A549 (cell line): ENCODE data around the gene CTU2. TPM values are rescaled to one million over a fixed set of nuclear protein-coding genes. Genes with fewer than 3 reads are reported as not detected.

Experiments used
- ATAC-seq, 2 experiments: fragments of 200-7000 bp in 1 of 2; fragments of >200 bp in 1 of 2; cut with Nextera tagmentation in 1 of 2; cut with Tn5 transposase in 1 of 2; 3 replicates each; pipeline versions ENCODE4 v1.8.0 to v1.9.1; 2018 to 2020; ENCODE audit warnings: mild to moderate bottlenecking in 1 of 2, moderate library complexity in 1 of 2
- CTCF ChIA-PET: fragments of 300-600 bp; sonication (Branson Sonifier 250); formaldehyde crosslinking; extraction: SDS; loops from one replicate; lab custom pipeline; 2021; ENCODE audit warnings: antibody characterized with exemption, inconsistent platforms; lab: Yijun Ruan, JAX
- POLR2A ChIA-PET: fragments of 350-600 bp; formaldehyde crosslinking; extraction: SDS; loops from one replicate; lab custom pipeline; 2021; ENCODE audit warnings: antibody characterized with exemption, inconsistent platforms; lab: Yijun Ruan, JAX
- DNase-seq, 2 experiments: peaks; one replicate each; pipeline versions ENCODE4 v3.0.0 to v3.0.0-alpha.2; 2011 to 2016; ENCODE audit warnings: low read depth in 1 of 2, low spot score in 1 of 2
- FAIRE-seq: peaks from 2 replicates; lab custom pipeline; 2011; peaks lifted over from hg19 to GRCh38; lab: Jason Lieb, UNC
- H3K27ac ChIP-seq, 2 experiments: fragments of >200 bp; sonication (Bioruptor Twin); formaldehyde crosslinking; 3 replicates each; pipeline ENCODE4 v1.5.1; 2016 to 2017
- H3K4me1 ChIP-seq: fragments of >200 bp; sonication (Bioruptor Twin); formaldehyde crosslinking; 3 replicates; pipeline ENCODE4 v1.6.1; 2016
- H3K4me2 ChIP-seq: fragments of >200 bp; sonication (Bioruptor Twin); formaldehyde crosslinking; 3 replicates; pipeline ENCODE4 v1.6.1; 2016
- H3K4me3 ChIP-seq: fragments of >200 bp; sonication (Bioruptor Twin); formaldehyde crosslinking; 3 replicates; pipeline ENCODE4 v1.5.1; 2016
- H3K9me3 ChIP-seq: fragments of >200 bp; sonication (Bioruptor Twin); formaldehyde crosslinking; 3 replicates; pipeline ENCODE4 v1.6.1; 2016
- CBX8 ChIP-seq: fragments of 200-600 bp; sonication (generic); IDR thresholded peaks from 2 replicates; pipeline ENCODE4 v1.6.1; 2016
- CEBPB ChIP-seq, 2 experiments: fragments of >200 bp in 1 of 2; sonication (Bioruptor Twin) in 1 of 2; formaldehyde crosslinking in 1 of 2; IDR thresholded peaks; 2 replicates each; pipeline ENCODE4 v1.6.1; 2012 to 2016
- CHD2 ChIP-seq: fragments of 150-350 bp; IDR thresholded peaks from 2 replicates; pipeline ENCODE4 v1.6.1; 2014; ENCODE audit warnings: low read length; ENCODE audit not compliant: partially characterized antibody
- EHMT2 ChIP-seq: fragments of 200-600 bp; sonication (generic); IDR thresholded peaks from 2 replicates; pipeline ENCODE4 v1.6.1; 2016; ENCODE audit warnings: antibody characterized with exemption, low read depth, mild to moderate bottlenecking, moderate library complexity
- ESRRA ChIP-seq: fragments of 150-350 bp; IDR thresholded peaks from 2 replicates; pipeline ENCODE4 v1.6.1; 2014; ENCODE audit warnings: mild to moderate bottlenecking, low read length, borderline replicate concordance
- FOSL2 ChIP-seq, 2 experiments: fragments of 450-650 bp in 1 of 2; fragments of >200 bp in 1 of 2; sonication (Bioruptor Twin) in 1 of 2; formaldehyde crosslinking; IDR thresholded peaks; 2 replicates each; pipeline versions ENCODE4 v1.5.0 to v1.6.1; 2016 to 2020; ENCODE audit warnings: mild to moderate bottlenecking in 1 of 2, moderate library complexity in 1 of 2
- HOXA7 ChIP-seq: fragments of 250-450 bp; sonication (Bioruptor Pico); IDR thresholded peaks from 2 replicates; pipeline ENCODE4 v1.5.0; 2020; ENCODE audit warnings: mild to moderate bottlenecking, moderate library complexity
- HOXB5 ChIP-seq: fragments of 250-450 bp; sonication (Bioruptor Pico); IDR thresholded peaks from 2 replicates; pipeline ENCODE4 v1.5.0; 2020; ENCODE audit warnings: mild to moderate bottlenecking, moderate library complexity
- JUNB ChIP-seq: fragments of >200 bp; sonication (Bioruptor Twin); formaldehyde crosslinking; IDR thresholded peaks from 2 replicates; pipeline ENCODE4 v1.6.1; 2016
- MAFK ChIP-seq: fragments of 450-650 bp; IDR thresholded peaks from 2 replicates; pipeline ENCODE4 v1.6.1; 2014; ENCODE audit not compliant: partially characterized antibody
- MAZ ChIP-seq: fragments of 150-350 bp; IDR thresholded peaks from 2 replicates; pipeline ENCODE4 v1.6.1; 2014; ENCODE audit warnings: antibody characterized with exemption, low read depth, low read length, borderline replicate concordance
- NFE2L2 ChIP-seq: fragments of 150-350 bp; conservative IDR thresholded peaks from 2 replicates; pipeline ENCODE4 v1.6.1; 2014; ENCODE audit warnings: low read length
- NPAS2 ChIP-seq: fragments of 250-450 bp; sonication (Bioruptor Pico); IDR thresholded peaks from 2 replicates; pipeline ENCODE4 v1.8.0; 2022; ENCODE audit warnings: mild to moderate bottlenecking, moderate library complexity, borderline replicate concordance
- NR3C1 ChIP-seq: fragments of >200 bp; sonication (Bioruptor Twin); formaldehyde crosslinking; IDR thresholded peaks from 3 replicates; pipeline ENCODE4 v1.6.1; 2017
- PHF8 ChIP-seq: fragments of 200-600 bp; sonication (generic); IDR thresholded peaks from 2 replicates; pipeline ENCODE4 v1.6.1; 2016; ENCODE audit warnings: low read depth, mild to moderate bottlenecking, antibody characterized with exemption, moderate library complexity, borderline replicate concordance
- POLR2A ChIP-seq: IDR thresholded peaks from 2 replicates; pipeline ENCODE4 v1.6.1; 2012; ENCODE audit warnings: mild to moderate bottlenecking, low read length
- RAD21 ChIP-seq, 2 experiments: fragments of >200 bp in 1 of 2; sonication (Bioruptor Twin) in 1 of 2; formaldehyde crosslinking in 1 of 2; IDR thresholded peaks in 1 of 2; conservative IDR thresholded peaks in 1 of 2; 2 replicates in 1 of 2; 3 replicates in 1 of 2; pipeline ENCODE4 v1.6.1; 2012 to 2018; ENCODE audit warnings: inconsistent platforms in 1 of 2
- RARB ChIP-seq: fragments of 250-450 bp; sonication (Bioruptor Pico); IDR thresholded peaks from 2 replicates; pipeline ENCODE4 v1.8.0; 2021; ENCODE audit warnings: mild to moderate bottlenecking, moderate library complexity
- RNF2 ChIP-seq: fragments of 200-600 bp; sonication (generic); IDR thresholded peaks from 2 replicates; pipeline ENCODE4 v1.6.1; 2016; ENCODE audit warnings: low read depth, mild to moderate bottlenecking, antibody characterized with exemption, moderate library complexity, borderline replicate concordance
- SMC3 ChIP-seq: fragments of >200 bp; sonication (Bioruptor Twin); formaldehyde crosslinking; IDR thresholded peaks from 3 replicates; pipeline ENCODE4 v1.6.1; 2018; ENCODE audit warnings: inconsistent platforms
- TFCP2L1 ChIP-seq: fragments of 250-450 bp; sonication (Bioruptor Pico); IDR thresholded peaks from 2 replicates; pipeline ENCODE4 v1.5.0; 2021; ENCODE audit warnings: mild to moderate bottlenecking
- ZC3H11A ChIP-seq: fragments of 450-650 bp; IDR thresholded peaks from 2 replicates; pipeline ENCODE4 v1.6.1; 2014; ENCODE audit warnings: antibody characterized with exemption, mild to moderate bottlenecking
- ZNF302 ChIP-seq: fragments of 250-450 bp; sonication (Bioruptor Pico); IDR thresholded peaks from 2 replicates; pipeline ENCODE4 v1.9.0; 2021; ENCODE audit warnings: inconsistent platforms, mild to moderate bottlenecking, moderate library complexity
- ZSCAN20 ChIP-seq: fragments of 250-450 bp; sonication (Bioruptor Pico); IDR thresholded peaks from 2 replicates; pipeline ENCODE4 v1.8.0; 2022; ENCODE audit warnings: mild to moderate bottlenecking, moderate library complexity
- WGBS: methylation state at CpG from one replicate; pipeline ENCODE4 v1.1.6; 2017; ENCODE audit errors: missing lambda C conversion rate; 5-methylcytosine and 5-hydroxymethylcytosine counted together
- polyA minus RNA-seq: library from RNA; depleted of rRNA, polyadenylated mRNA; stranded (reverse); fragments of >200 nt; gene quantifications from 2 replicates; pipeline ENCODE4 v1.2.3, GENCODE V29; 2011; rRNA and poly(A)+ RNA removed
- polyA plus RNA-seq, 4 experiments: library from polyadenylated mRNA; depleted of rRNA in 3 of 4; stranded (reverse); fragments of >200 nt; fragmentation: RNase III in 1 of 4; extraction: RNeasy Plus Mini Kit Qiagen cat#74134 plus additional on column Dnase treatment in 1 of 4; gene quantifications; 2 replicates in 3 of 4; 3 replicates in 1 of 4; pipeline ENCODE4 v1.2.3, GENCODE V29; 2011 to 2017
- TF ChIP-seq, protein P1 (sequence below): fragments of >200 bp; sonication (Bioruptor Twin); formaldehyde crosslinking; IDR thresholded peaks from 2 replicates; pipeline ENCODE4 v1.6.1; 2016
- TF ChIP-seq, protein P2 (sequence below): fragments of >200 bp; sonication (Bioruptor Twin); formaldehyde crosslinking; IDR thresholded peaks from 3 replicates; pipeline ENCODE4 v1.5.1; 2016
- TF ChIP-seq, protein P3 (sequence below): IDR thresholded peaks from 2 replicates; pipeline ENCODE4 v1.6.1; 2012
- TF ChIP-seq, protein P4 (sequence below): fragments of 250-450 bp; sonication (Bioruptor Pico); IDR thresholded peaks from 2 replicates; pipeline ENCODE4 v1.5.0; 2020; ENCODE audit warnings: low read depth, mild to moderate bottlenecking, moderate library complexity
- TF ChIP-seq, protein P5 (sequence below): IDR thresholded peaks from 2 replicates; pipeline ENCODE4 v1.6.1; 2012
- TF ChIP-seq, protein P6 (sequence below): fragments of 450-650 bp; IDR thresholded peaks from 2 replicates; pipeline ENCODE4 v1.6.1; 2014; ENCODE audit warnings: antibody characterized with exemption
- TF ChIP-seq, protein P7 (sequence below): fragments of 250-450 bp; sonication (Bioruptor Pico); IDR thresholded peaks from 2 replicates; pipeline ENCODE4 v1.5.0; 2021; ENCODE audit warnings: mild to moderate bottlenecking, moderate library complexity, borderline replicate concordance
- TF ChIP-seq, protein P8 (sequence below): fragments of >200 bp; sonication (Bioruptor Twin); formaldehyde crosslinking; IDR thresholded peaks from 3 replicates; pipeline ENCODE4 v1.6.1; 2016

The CTU2 gene
- polyA plus RNA-seq (2011; rRNA removed) (12.9 and 16.4 TPM in 2 replicates), polyA plus RNA-seq (2017; fragmentation: RNase III; extraction: RNeasy Plus Mini Kit Qiagen cat#74134 plus additional on column Dnase treatment) (20.9 to 22.3 TPM (median 21.8 TPM) in 3 replicates), polyA minus RNA-seq (16.8 and 21.7 TPM in 2 replicates)
- 30.3 and 39.9 TPM in 2 replicates for polyA plus RNA-seq (2012; cell fraction: cytosol; rRNA removed)
- 80.2 and 91.9 TPM in 2 replicates for polyA plus RNA-seq (2012; cell fraction: nucleus; rRNA removed)

DNA sequence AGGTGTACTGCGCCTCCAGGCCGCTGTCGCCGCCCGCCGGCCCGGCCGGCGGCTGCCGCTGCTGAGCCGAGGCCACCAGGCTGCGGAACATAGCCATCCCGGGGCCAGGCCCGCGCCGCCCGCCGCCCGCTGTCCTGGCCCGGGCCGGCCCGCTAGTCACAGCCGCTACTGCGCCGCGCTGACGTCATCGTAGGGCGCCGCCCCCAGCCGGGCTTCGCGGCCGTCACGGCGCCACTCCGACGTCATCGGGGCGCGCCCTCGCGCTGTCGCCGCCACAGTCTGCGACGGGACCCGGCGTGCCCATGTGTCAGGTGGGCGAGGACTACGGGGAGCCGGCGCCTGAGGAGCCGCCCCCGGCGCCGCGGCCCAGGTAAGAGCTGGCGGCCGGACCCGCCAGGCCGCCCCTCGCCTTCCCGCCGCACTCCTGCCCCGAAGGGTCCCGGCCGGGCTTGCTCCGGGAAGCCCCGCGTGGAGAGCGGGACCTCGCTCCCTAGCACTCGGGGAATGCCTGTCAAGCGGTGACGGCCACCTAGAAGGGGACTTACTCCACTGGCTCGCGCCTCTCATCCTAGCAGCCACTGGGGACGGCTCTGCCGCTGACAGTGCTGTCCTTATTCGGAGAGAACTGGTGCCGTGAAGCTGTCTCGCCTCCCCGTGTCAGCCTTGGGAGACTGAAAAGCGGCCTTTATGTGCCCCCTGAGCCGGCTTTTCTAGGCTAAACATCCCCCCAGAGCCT lies at the start of gene CTU2, which contains the start of gene RNF166:
Gene CTU2 (plus strand): TSS at position 275 of the 736 bp plus-strand sequence. CDS start 28 bp downstream, at position 303.
Gene RNF166 (minus strand): TSS at position 180 of the 736 bp plus-strand sequence. CDS start 83 bp downstream, at position 97.
- peak; percentile 71 to 81 for ATAC-seq
- Histone ChIP-seq H3K4me3 (peak within 1 kb of the TSS; percentile 75), H3K4me2 (peak within 1 kb of the TSS; percentile 84), H3K9me3 (no peaks in the 10 kb centered on the region), H3K27ac (peak within 1 kb of the TSS; percentile 82 to 93), H3K4me1 (peaks cover 14% of the 10 kb centered on the region; the same call in 1 of the 3 replicates)
- no peak for FAIRE-seq
- WGBS, result under 1% methylated on average over 16 of the region's 86 CpGs
- DNase-seq, result peak; percentile 85 to 91
- ChIA-PET POLR2A (interaction anchor here (0.6 to 0.9 kb wide), 3 partner anchors 9 to 465 kb away, joined by 3 read pairs; partner anchors contain the start of gene CDH15), CTCF (interaction anchor here (1.2 to 7.6 kb wide), 4 partner anchors 10 to 34 kb away, joined by 4 to 49 read pairs (median 5); no protein-coding TSS in a partner anchor)
- TF ChIP-seq SMC3, result no peak
- no peak for TF ChIP-seq CEBPB (IDR thresholded peaks at IDR 0.05)
- no peak for TF ChIP-seq CBX8
- TF ChIP-seq RNF2, result no peak
- no peak for TF ChIP-seq NFE2L2
- TF ChIP-seq, protein P1, sequence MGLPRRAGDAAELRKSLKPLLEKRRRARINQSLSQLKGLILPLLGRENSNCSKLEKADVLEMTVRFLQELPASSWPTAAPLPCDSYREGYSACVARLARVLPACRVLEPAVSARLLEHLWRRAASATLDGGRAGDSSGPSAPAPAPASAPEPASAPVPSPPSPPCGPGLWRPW, result no peak
- no peak for TF ChIP-seq RAD21 (conservative IDR thresholded peaks at IDR 0.05 in 1 of 2, IDR thresholded peaks at IDR 0.05 in 1 of 2)
- TF ChIP-seq HOXB5 (CRISPR knock-in tag), result no peak
- TF ChIP-seq ESRRA, result no peak
- no peak for TF ChIP-seq NPAS2 (CRISPR knock-in tag)
- TF ChIP-seq POLR2A, result peak; percentile 84
- no peak for TF ChIP-seq RARB
- TF ChIP-seq, protein P2, sequence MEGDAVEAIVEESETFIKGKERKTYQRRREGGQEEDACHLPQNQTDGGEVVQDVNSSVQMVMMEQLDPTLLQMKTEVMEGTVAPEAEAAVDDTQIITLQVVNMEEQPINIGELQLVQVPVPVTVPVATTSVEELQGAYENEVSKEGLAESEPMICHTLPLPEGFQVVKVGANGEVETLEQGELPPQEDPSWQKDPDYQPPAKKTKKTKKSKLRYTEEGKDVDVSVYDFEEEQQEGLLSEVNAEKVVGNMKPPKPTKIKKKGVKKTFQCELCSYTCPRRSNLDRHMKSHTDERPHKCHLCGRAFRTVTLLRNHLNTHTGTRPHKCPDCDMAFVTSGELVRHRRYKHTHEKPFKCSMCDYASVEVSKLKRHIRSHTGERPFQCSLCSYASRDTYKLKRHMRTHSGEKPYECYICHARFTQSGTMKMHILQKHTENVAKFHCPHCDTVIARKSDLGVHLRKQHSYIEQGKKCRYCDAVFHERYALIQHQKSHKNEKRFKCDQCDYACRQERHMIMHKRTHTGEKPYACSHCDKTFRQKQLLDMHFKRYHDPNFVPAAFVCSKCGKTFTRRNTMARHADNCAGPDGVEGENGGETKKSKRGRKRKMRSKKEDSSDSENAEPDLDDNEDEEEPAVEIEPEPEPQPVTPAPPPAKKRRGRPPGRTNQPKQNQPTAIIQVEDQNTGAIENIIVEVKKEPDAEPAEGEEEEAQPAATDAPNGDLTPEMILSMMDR, result no peak
- TF ChIP-seq, protein P3, sequence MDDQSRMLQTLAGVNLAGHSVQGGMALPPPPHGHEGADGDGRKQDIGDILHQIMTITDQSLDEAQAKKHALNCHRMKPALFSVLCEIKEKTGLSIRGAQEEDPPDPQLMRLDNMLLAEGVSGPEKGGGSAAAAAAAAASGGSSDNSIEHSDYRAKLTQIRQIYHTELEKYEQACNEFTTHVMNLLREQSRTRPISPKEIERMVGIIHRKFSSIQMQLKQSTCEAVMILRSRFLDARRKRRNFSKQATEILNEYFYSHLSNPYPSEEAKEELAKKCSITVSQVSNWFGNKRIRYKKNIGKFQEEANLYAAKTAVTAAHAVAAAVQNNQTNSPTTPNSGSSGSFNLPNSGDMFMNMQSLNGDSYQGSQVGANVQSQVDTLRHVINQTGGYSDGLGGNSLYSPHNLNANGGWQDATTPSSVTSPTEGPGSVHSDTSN, result no peak
- TF ChIP-seq TFCP2L1 (CRISPR knock-in tag), result no peak
- no peak for TF ChIP-seq MAFK
- TF ChIP-seq EHMT2, result no peak
- TF ChIP-seq, protein P4, sequence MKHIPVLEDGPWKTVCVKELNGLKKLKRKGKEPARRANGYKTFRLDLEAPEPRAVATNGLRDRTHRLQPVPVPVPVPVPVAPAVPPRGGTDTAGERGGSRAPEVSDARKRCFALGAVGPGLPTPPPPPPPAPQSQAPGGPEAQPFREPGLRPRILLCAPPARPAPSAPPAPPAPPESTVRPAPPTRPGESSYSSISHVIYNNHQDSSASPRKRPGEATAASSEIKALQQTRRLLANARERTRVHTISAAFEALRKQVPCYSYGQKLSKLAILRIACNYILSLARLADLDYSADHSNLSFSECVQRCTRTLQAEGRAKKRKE (CRISPR knock-in tag), result no peak
- TF ChIP-seq FOSL2 (IDR thresholded peaks at IDR 0.05), result no peak
- peak; percentile 71 for TF ChIP-seq FOSL2 (CRISPR knock-in tag; IDR thresholded peaks at IDR 0.05)
- TF ChIP-seq PHF8, result peak; percentile 81
- TF ChIP-seq, protein P5, sequence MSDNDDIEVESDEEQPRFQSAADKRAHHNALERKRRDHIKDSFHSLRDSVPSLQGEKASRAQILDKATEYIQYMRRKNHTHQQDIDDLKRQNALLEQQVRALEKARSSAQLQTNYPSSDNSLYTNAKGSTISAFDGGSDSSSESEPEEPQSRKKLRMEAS, result peak; percentile 91
- TF ChIP-seq CHD2, result no peak
- TF ChIP-seq, protein P6, sequence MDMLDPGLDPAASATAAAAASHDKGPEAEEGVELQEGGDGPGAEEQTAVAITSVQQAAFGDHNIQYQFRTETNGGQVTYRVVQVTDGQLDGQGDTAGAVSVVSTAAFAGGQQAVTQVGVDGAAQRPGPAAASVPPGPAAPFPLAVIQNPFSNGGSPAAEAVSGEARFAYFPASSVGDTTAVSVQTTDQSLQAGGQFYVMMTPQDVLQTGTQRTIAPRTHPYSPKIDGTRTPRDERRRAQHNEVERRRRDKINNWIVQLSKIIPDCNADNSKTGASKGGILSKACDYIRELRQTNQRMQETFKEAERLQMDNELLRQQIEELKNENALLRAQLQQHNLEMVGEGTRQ, result no peak
- no peak for TF ChIP-seq MAZ
- TF ChIP-seq JUNB, result no peak
- TF ChIP-seq HOXA7, result no peak
- TF ChIP-seq, protein P7, sequence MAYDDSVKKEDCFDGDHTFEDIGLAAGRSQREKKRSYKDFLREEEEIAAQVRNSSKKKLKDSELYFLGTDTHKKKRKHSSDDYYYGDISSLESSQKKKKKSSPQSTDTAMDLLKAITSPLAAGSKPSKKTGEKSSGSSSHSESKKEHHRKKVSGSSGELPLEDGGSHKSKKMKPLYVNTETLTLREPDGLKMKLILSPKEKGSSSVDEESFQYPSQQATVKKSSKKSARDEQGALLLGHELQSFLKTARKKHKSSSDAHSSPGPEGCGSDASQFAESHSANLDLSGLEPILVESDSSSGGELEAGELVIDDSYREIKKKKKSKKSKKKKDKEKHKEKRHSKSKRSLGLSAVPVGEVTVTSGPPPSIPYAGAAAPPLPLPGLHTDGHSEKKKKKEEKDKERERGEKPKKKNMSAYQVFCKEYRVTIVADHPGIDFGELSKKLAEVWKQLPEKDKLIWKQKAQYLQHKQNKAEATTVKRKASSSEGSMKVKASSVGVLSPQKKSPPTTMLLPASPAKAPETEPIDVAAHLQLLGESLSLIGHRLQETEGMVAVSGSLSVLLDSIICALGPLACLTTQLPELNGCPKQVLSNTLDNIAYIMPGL (CRISPR knock-in tag), result no peak
- no peak for TF ChIP-seq ZNF302
- TF ChIP-seq, protein P8, sequence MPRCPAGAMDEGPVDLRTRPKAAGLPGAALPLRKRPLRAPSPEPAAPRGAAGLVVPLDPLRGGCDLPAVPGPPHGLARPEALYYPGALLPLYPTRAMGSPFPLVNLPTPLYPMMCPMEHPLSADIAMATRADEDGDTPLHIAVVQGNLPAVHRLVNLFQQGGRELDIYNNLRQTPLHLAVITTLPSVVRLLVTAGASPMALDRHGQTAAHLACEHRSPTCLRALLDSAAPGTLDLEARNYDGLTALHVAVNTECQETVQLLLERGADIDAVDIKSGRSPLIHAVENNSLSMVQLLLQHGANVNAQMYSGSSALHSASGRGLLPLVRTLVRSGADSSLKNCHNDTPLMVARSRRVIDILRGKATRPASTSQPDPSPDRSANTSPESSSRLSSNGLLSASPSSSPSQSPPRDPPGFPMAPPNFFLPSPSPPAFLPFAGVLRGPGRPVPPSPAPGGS, result peak; percentile 80
- TF ChIP-seq NR3C1, result no peak
- no peak for TF ChIP-seq ZSCAN20 (CRISPR knock-in tag)
- TF ChIP-seq ZC3H11A, result no peak
